K562 (cell line): ENCODE data around the gene WDR90. TPM values are rescaled to one million over a fixed set of nuclear protein-coding genes. Genes with fewer than 3 reads are reported as not detected.

Experiments
- BRD9 ChIP-seq: fragments of 450-650 bp; IDR thresholded peaks from 2 replicates; pipeline ENCODE4 v1.6.1; 2018; ENCODE audit warnings: low read depth; ENCODE audit not compliant: partially characterized antibody
- ETV6 ChIP-seq, 3 experiments: fragments of 150-350 bp in 1 of 3; sonication (generic) in 1 of 3; formaldehyde crosslinking in 1 of 3; IDR thresholded peaks; 2 replicates each; pipeline versions ENCODE4 v1.6.1 to v1.8.0; 2014 to 2022; ENCODE audit warnings: borderline replicate concordance in 2 of 3, low read depth in 2 of 3, antibody characterized with exemption in 1 of 3, low read length in 1 of 3, mild to moderate bottlenecking in 1 of 3, missing genetic modification reagents in 1 of 3
- NONO ChIP-seq, 2 experiments: fragments of 200-400 bp in 1 of 2; fragments of 450-650 bp in 1 of 2; formaldehyde crosslinking in 1 of 2; IDR thresholded peaks; 2 replicates each; pipeline ENCODE4 v1.6.1; 2017; ENCODE audit warnings: low read depth in 2 of 2, mild to moderate bottlenecking in 2 of 2, moderate library complexity in 2 of 2, low read length in 1 of 2
- NR4A1 ChIP-seq, 2 experiments: fragments of 250-450 bp in 1 of 2; fragments of 450-650 bp in 1 of 2; sonication (Bioruptor Pico) in 1 of 2; IDR thresholded peaks; 2 replicates each; pipeline versions ENCODE4 v1.4.0 to v1.6.1; 2016 to 2020; ENCODE audit warnings: mild to moderate bottlenecking in 2 of 2, missing compliant biosample characterization in 1 of 2, missing genetic modification characterization in 1 of 2, moderate library complexity in 1 of 2
- SMARCE1 ChIP-seq: fragments of 450-650 bp; IDR thresholded peaks from 2 replicates; pipeline ENCODE4 v1.7.1; 2016; ENCODE audit warnings: mild to moderate bottlenecking
- polyA plus RNA-seq, 8 experiments: library from polyadenylated mRNA; depleted of rRNA in 4 of 8; stranded (reverse) in 5 of 8; unstranded in 3 of 8; fragments of >200 nt; fragmentation: Nextera tagmentation in 2 of 8; fragmentation: Illumina TruSeq in 1 of 8; extraction: Ambion mirVana in 2 of 8; extraction: Trizol in 1 of 8; gene quantifications; 2 replicates each; pipeline versions ENCODE4 v1.2.1 to v1.2.3, GENCODE V29; 2011 to 2014; ENCODE audit warnings: inconsistent platforms in 1 of 8, missing spikeins in 1 of 8
- total RNA-seq, 7 experiments: library from RNA; depleted of rRNA in 6 of 7; stranded (reverse); fragments of >200 nt in 6 of 7; fragmentation: Illumina TruSeq in 2 of 7; extraction: Trizol in 2 of 7; gene quantifications; 2 replicates each; pipeline versions ENCODE4 v1.2.1 to v1.2.3, GENCODE V29; 2011 to 2021; ENCODE audit warnings: low replicate concordance in 1 of 7
- TF ChIP-seq, protein P1 (sequence below): sonication (generic); formaldehyde crosslinking; IDR thresholded peaks from 2 replicates; pipeline ENCODE4 v1.8.0; 2023; ENCODE audit warnings: missing genetic modification reagents, mild to moderate bottlenecking, borderline replicate concordance

Gene WDR90
- total and polyA plus RNA-seq, 9 of the 15 experiments (the other 6 are each of a cell fraction or from before 2014, with no cell fraction given), result 0.44 to 12.6 (median 3.3) TPM

DNA sequence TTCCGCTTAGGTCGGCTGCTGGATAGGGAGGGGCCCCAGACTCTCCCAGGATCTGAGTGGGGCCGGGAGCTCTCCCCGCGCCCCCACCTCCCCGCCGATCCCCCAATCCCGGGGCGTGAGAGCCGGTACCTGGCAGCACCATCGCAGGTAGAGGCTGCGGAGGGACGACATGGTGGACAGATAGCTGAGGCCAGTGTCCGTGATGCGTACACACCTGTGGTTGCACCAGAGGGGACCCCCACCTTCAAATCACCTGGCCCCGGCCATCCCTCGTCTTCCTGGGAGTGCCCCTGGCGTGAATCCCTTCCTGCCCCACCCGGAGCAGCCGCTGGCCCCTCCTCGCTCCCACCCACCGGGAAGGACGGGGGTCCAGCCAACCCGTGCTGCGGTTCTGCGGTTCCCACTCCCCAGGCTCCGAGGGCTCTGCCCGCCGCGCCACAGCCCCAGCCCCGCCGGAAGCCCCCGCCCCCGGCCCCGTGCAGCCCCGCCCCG, 45.7 kb downstream of the WDR90 start (continued):
- TF ChIP-seq, protein P1, sequence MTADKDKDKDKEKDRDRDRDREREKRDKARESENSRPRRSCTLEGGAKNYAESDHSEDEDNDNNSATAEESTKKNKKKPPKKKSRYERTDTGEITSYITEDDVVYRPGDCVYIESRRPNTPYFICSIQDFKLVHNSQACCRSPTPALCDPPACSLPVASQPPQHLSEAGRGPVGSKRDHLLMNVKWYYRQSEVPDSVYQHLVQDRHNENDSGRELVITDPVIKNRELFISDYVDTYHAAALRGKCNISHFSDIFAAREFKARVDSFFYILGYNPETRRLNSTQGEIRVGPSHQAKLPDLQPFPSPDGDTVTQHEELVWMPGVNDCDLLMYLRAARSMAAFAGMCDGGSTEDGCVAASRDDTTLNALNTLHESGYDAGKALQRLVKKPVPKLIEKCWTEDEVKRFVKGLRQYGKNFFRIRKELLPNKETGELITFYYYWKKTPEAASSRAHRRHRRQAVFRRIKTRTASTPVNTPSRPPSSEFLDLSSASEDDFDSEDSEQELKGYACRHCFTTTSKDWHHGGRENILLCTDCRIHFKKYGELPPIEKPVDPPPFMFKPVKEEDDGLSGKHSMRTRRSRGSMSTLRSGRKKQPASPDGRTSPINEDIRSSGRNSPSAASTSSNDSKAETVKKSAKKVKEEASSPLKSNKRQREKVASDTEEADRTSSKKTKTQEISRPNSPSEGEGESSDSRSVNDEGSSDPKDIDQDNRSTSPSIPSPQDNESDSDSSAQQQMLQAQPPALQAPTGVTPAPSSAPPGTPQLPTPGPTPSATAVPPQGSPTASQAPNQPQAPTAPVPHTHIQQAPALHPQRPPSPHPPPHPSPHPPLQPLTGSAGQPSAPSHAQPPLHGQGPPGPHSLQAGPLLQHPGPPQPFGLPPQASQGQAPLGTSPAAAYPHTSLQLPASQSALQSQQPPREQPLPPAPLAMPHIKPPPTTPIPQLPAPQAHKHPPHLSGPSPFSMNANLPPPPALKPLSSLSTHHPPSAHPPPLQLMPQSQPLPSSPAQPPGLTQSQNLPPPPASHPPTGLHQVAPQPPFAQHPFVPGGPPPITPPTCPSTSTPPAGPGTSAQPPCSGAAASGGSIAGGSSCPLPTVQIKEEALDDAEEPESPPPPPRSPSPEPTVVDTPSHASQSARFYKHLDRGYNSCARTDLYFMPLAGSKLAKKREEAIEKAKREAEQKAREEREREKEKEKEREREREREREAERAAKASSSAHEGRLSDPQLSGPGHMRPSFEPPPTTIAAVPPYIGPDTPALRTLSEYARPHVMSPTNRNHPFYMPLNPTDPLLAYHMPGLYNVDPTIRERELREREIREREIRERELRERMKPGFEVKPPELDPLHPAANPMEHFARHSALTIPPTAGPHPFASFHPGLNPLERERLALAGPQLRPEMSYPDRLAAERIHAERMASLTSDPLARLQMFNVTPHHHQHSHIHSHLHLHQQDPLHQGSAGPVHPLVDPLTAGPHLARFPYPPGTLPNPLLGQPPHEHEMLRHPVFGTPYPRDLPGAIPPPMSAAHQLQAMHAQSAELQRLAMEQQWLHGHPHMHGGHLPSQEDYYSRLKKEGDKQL (CRISPR knock-in tag), result no peak
- TF ChIP-seq BRD9, result no peak
- TF ChIP-seq NONO (IDR thresholded peaks at IDR 0.05; ENCODE audit: low read depth in 2 of 2, low read length in 1 of 2), result no peak
- TF ChIP-seq SMARCE1, result no peak
- TF ChIP-seq ETV6 (IDR thresholded peaks at IDR 0.05; ENCODE audit: borderline replicate concordance in 1 of 2, low read depth in 2 of 2, low read length in 1 of 2), result no peak
- TF ChIP-seq ETV6 (CRISPR knock-in tag; IDR thresholded peaks at IDR 0.05; ENCODE audit: borderline replicate concordance), result no peak
- no peak for TF ChIP-seq NR4A1 (CRISPR knock-in tag; IDR thresholded peaks at IDR 0.05)
- no peak for TF ChIP-seq NR4A1 (tag; IDR thresholded peaks at IDR 0.05)
